ENCODE measurements around the gene ZNF80.

Gene ZNF80

GRCh38 chr3:114218578-114219185 lies 18.7 kb downstream of the ZNF80 start:
- no peak for DNase-seq

GRCh38 chr3:114218006-114218405 lies 19.4 kb downstream of the ZNF80 start:
- DNase-seq, result no peak

- DNase-seq, result no peak
Observed at GRCh38 chr3:114217266-114217665, 20.1 kb downstream of the ZNF80 start.

- no peak for DNase-seq
Observed at GRCh38 chr3:114216186-114216970, 21.0 kb downstream of the ZNF80 start.

- DNase-seq, result no peak
Observed at GRCh38 chr3:114214542-114215341, 22.6 kb downstream of the ZNF80 start.

- peak in 1 of 2 experiments; percentile 44 for DNase-seq
Observed at GRCh38 chr3:114213627-114214541, 23.5 kb downstream of the ZNF80 start.

- no peak for DNase-seq
Observed at GRCh38 chr3:114213292-114213626, 24.1 kb downstream of the ZNF80 start.

- DNase-seq, result no peak
Observed at GRCh38 chr3:114212646-114213045, 24.7 kb downstream of the ZNF80 start.

- DNase-seq, result no peak
Observed at GRCh38 chr3:114207768-114208167, 29.6 kb downstream of the ZNF80 start.

- DNase-seq, result no peak
Observed at GRCh38 chr3:114206342-114206741, 31.0 kb downstream of the ZNF80 start.

GRCh38 chr3:114205541-114205940 lies 31.8 kb downstream of the ZNF80 start:
- no peak for DNase-seq

GRCh38 chr3:114194750-114195149 lies 42.6 kb downstream of the ZNF80 start:
- no peak for DNase-seq

GRCh38 chr3:114192136-114192535 lies 45.2 kb downstream of the ZNF80 start:
- no peak for DNase-seq

GRCh38 chr3:114186501-114186900 lies 50.9 kb downstream of the ZNF80 start:
- DNase-seq, result no peak

All from SHP77 (cell line).